ENCODE data around the gene ARHGAP12.

Gene ARHGAP12

DNA sequence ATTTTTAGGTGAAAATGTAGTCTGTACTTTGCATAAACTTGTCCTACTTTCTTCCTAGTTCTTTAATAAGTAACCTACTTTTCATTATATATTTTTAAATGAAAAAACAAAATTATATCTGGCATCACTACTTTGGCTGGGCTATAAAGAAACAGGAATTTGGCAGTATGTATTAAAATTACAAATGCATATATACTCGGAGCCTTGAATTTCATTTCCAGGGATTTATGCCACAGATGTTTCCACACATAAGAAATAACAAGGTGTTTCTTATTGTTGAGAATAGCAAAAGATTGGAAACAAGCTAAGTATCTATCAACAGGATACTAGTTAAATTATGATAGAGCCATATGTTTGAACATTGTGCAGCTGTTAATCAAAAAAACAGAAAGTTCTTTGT lies 2.2 kb upstream of the ARHGAP12 start (continued):
- TF ChIP-seq ZNF747 (tag by site-specific recombination; IDR thresholded peaks at IDR 0.05), result no peak
- no peak for TF ChIP-seq ZNF701 (tag by site-specific recombination; IDR thresholded peaks at IDR 0.05)
- TF ChIP-seq, protein P1, sequence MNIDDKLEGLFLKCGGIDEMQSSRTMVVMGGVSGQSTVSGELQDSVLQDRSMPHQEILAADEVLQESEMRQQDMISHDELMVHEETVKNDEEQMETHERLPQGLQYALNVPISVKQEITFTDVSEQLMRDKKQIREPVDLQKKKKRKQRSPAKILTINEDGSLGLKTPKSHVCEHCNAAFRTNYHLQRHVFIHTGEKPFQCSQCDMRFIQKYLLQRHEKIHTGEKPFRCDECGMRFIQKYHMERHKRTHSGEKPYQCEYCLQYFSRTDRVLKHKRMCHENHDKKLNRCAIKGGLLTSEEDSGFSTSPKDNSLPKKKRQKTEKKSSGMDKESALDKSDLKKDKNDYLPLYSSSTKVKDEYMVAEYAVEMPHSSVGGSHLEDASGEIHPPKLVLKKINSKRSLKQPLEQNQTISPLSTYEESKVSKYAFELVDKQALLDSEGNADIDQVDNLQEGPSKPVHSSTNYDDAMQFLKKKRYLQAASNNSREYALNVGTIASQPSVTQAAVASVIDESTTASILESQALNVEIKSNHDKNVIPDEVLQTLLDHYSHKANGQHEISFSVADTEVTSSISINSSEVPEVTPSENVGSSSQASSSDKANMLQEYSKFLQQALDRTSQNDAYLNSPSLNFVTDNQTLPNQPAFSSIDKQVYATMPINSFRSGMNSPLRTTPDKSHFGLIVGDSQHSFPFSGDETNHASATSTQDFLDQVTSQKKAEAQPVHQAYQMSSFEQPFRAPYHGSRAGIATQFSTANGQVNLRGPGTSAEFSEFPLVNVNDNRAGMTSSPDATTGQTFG (tag by site-specific recombination; IDR thresholded peaks at IDR 0.05; ENCODE audit: borderline replicate concordance), result no peak
- TF ChIP-seq, protein P2, sequence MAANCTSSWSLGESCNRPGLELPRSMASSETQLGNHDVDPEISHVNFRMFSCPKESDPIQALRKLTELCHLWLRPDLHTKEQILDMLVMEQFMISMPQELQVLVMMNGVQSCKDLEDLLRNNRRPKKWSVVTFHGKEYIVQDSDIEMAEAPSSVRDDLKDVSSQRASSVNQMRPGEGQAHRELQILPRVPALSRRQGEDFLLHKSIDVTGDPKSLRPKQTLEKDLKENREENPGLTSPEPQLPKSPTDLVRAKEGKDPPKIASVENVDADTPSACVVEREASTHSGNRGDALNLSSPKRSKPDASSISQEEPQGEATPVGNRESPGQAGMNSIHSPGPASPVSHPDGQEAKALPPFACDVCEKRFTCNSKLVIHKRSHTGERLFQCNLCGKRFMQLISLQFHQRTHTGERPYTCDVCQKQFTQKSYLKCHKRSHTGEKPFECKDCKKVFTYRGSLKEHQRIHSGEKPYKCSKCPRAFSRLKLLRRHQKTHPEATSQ (tag by site-specific recombination; IDR thresholded peaks at IDR 0.05), result no peak

DNA sequence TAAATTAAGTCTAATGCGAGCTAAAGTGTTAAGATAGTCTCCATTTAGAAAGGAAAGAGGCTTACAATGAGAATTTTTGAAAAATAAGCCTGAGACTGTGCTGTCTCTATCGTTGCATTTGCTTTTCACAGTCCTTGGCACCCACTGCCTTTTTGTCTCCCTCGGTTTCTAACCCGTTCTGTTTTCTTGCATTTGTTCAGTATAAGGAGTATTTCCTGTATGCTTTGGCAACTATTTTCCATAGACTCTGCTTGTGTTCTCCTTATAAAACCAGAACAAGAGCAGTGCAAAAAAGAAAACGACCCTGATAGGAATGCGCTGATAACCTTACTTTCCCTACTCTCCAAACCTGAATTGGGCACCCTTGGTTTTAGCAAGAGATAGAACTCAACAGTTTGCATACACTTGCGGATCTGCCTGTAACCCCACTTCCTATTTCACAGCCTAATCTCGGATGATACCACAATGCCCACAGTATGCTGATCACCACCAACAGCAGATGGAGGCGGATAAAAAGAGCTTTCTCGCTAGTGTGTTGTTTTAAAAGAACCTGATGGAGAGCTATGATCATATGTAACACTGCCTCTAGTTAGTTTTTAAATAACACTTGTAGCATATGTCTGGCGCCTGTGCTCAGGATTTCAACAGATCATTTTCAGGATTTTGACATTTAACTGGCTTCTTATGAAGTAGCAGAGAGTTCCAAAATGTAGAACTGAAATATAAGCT lies 1.6 kb upstream of the ARHGAP12 start:
- H3K4me3 ChIP-seq (ENCODE audit: low read depth, low read length), result no peak overlapping the region
- H3K27ac ChIP-seq (ENCODE audit: extremely low read depth, low read depth, low read length), result no peak overlapping the region

DNA sequence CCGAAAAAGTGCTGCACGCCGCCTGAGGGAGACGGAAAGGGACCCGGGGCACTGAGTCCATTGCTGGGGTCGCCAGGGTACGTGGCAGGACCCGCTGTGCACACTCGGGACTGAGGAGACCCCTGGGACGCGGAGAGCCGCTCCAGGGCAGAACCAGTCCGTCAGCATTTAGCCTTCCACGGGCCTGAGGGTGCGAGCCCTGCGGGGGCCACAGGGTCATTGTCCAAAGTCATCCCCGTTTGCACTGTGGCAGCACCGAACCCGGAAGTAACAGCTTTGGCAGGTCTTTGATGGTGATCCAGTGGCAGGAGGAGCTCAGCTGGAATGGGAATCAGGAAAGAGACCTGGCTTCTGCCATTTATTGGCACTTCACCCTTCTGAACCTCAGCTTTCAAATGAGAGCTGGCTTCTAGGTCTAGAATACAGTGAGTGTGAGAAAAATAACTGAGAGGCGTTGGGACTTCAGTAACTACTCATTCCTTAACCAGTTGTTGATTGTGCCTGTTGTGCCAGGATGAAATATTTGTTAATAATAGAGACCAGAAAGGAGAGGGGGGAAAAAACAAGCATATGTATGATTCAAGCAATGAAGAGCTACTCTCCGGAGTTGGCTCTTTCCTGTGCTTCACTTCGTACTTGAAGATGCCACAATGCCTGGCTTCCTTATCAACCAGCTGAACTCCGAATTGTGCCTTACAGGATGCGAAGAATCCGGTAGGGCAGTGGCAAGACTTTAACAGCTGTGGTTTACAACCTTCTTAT lies 811 bp upstream of the ARHGAP12 start:
- Histone ChIP-seq H3K4me3 (ENCODE audit: low read depth, low read length) (peak overlapping the region; percentile 78), H3K9me3 (ENCODE audit: control insufficient read depth, insufficient read depth, low read depth, low read length) (no peaks in the 10 kb centered on the region), H3K36me3 (ENCODE audit: control insufficient read depth in 2 of 2, insufficient read depth in 1 of 2, low read length in 2 of 2) (no peaks in the 10 kb centered on the region), H3K4me1 (ENCODE audit: control insufficient read depth, insufficient read depth, low read length) (peaks cover 13% of the 10 kb centered on the region), H3K27ac (ENCODE audit: extremely low read depth, low read depth, low read length) (peak overlapping the region; percentile 53; the same call in 1 of the 2 replicates)
- ChIA-PET POLR2A (interaction anchor here (0.8 to 1.8 kb wide), 4 partner anchors 8 to 67 kb away, joined by 3 to 11 read pairs (median 4); no protein-coding TSS in a partner anchor), CTCF (interaction anchor here (0.7 to 1.7 kb wide), 4 partner anchors 33 to 273 kb away, joined by 3 to 4 read pairs (median 4); no protein-coding TSS in a partner anchor)
- TF ChIP-seq, protein P3, sequence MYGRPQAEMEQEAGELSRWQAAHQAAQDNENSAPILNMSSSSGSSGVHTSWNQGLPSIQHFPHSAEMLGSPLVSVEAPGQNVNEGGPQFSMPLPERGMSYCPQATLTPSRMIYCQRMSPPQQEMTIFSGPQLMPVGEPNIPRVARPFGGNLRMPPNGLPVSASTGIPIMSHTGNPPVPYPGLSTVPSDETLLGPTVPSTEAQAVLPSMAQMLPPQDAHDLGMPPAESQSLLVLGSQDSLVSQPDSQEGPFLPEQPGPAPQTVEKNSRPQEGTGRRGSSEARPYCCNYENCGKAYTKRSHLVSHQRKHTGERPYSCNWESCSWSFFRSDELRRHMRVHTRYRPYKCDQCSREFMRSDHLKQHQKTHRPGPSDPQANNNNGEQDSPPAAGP (tag by site-specific recombination; IDR thresholded peaks at IDR 0.05), result 0 out of 2 replicates have a peak, but pooled peaks have one; percentile 7
- TF ChIP-seq BCL11B (tag by site-specific recombination; IDR thresholded peaks at IDR 0.05; ENCODE audit: low read depth) (0 out of 2 replicates have a peak, but pooled peaks have one; percentile 24), ZNF24 (tag by site-specific recombination; IDR thresholded peaks at IDR 0.05) (no peak), SCRT2 (tag by site-specific recombination; IDR thresholded peaks at IDR 0.05) (peak; percentile 68), SP3 (tag by site-specific recombination; IDR thresholded peaks at IDR 0.05) (0 out of 2 replicates have a peak, but pooled peaks have one; percentile 2), ZNF660 (tag by site-specific recombination; IDR thresholded peaks at IDR 0.05) (0 out of 2 replicates have a peak, but pooled peaks have one; percentile 31), ZNF121 (tag by site-specific recombination; IDR thresholded peaks at IDR 0.05) (no peak), ZNF335 (tag by site-specific recombination; conservative IDR thresholded peaks at IDR 0.05) (peak; percentile 66), ZNF423 (tag by site-specific recombination; IDR thresholded peaks at IDR 0.05) (no peak), ZFP37 (tag by site-specific recombination; IDR thresholded peaks at IDR 0.05) (0 out of 2 replicates have a peak, but pooled peaks have one; percentile 36), ZBTB20 (tag by site-specific recombination; IDR thresholded peaks at IDR 0.05) (peak; percentile 77; the same call in 1 of the 2 replicates)
- TF ChIP-seq, protein P4, sequence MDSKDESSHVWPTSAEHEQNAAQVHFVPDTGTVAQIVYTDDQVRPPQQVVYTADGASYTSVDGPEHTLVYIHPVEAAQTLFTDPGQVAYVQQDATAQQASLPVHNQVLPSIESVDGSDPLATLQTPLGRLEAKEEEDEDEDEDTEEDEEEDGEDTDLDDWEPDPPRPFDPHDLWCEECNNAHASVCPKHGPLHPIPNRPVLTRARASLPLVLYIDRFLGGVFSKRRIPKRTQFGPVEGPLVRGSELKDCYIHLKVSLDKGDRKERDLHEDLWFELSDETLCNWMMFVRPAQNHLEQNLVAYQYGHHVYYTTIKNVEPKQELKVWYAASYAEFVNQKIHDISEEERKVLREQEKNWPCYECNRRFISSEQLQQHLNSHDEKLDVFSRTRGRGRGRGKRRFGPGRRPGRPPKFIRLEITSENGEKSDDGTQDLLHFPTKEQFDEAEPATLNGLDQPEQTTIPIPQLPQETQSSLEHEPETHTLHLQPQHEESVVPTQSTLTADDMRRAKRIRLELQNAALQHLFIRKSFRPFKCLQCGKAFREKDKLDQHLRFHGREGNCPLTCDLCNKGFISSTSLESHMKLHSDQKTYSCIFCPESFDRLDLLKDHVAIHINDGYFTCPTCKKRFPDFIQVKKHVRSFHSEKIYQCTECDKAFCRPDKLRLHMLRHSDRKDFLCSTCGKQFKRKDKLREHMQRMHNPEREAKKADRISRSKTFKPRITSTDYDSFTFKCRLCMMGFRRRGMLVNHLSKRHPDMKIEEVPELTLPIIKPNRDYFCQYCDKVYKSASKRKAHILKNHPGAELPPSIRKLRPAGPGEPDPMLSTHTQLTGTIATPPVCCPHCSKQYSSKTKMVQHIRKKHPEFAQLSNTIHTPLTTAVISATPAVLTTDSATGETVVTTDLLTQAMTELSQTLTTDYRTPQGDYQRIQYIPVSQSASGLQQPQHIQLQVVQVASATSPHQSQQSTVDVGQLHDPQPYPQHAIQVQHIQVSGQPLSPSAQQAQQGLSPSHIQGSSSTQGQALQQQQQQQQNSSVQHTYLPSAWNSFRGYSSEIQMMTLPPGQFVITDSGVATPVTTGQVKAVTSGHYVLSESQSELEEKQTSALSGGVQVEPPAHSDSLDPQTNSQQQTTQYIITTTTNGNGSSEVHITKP (tag by site-specific recombination; IDR thresholded peaks at IDR 0.05), result peak; percentile 73
- TF ChIP-seq, protein P5, sequence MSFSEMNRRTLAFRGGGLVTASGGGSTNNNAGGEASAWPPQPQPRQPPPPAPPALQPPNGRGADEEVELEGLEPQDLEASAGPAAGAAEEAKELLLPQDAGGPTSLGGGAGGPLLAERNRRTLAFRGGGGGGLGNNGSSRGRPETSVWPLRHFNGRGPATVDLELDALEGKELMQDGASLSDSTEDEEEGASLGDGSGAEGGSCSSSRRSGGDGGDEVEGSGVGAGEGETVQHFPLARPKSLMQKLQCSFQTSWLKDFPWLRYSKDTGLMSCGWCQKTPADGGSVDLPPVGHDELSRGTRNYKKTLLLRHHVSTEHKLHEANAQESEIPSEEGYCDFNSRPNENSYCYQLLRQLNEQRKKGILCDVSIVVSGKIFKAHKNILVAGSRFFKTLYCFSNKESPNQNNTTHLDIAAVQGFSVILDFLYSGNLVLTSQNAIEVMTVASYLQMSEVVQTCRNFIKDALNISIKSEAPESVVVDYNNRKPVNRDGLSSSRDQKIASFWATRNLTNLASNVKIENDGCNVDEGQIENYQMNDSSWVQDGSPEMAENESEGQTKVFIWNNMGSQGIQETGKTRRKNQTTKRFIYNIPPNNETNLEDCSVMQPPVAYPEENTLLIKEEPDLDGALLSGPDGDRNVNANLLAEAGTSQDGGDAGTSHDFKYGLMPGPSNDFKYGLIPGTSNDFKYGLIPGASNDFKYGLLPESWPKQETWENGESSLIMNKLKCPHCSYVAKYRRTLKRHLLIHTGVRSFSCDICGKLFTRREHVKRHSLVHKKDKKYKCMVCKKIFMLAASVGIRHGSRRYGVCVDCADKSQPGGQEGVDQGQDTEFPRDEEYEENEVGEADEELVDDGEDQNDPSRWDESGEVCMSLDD (tag by site-specific recombination; IDR thresholded peaks at IDR 0.05), result 0 out of 2 replicates have a peak, but pooled peaks have one; percentile 1

More for the DNA sequence above, 1.6 kb upstream of the ARHGAP12 start:
- Histone ChIP-seq H3K36me3 (ENCODE audit: control insufficient read depth in 2 of 2, insufficient read depth in 1 of 2, low read length in 2 of 2) (no peaks in the 10 kb centered on the region), H3K9me3 (ENCODE audit: control insufficient read depth, insufficient read depth, low read depth, low read length) (no peaks in the 10 kb centered on the region), H3K4me1 (ENCODE audit: control insufficient read depth, insufficient read depth, low read length) (peaks cover 13% of the 10 kb centered on the region)
- ChIA-PET POLR2A (interaction anchor here (0.5 to 1.8 kb wide), 4 partner anchors 9 to 68 kb away, joined by 3 to 11 read pairs (median 4); no protein-coding TSS in a partner anchor), CTCF (interaction anchor here (0.6 to 1.7 kb wide), 5 partner anchors 34 to 170 kb away, joined by 3 to 5 read pairs (median 4); no protein-coding TSS in a partner anchor)
- TF ChIP-seq ZNF211 (tag by site-specific recombination; IDR thresholded peaks at IDR 0.05; ENCODE audit: low read depth) (no peak), ZNF155 (tag by site-specific recombination; IDR thresholded peaks at IDR 0.05) (no peak), SCRT2 (tag by site-specific recombination; IDR thresholded peaks at IDR 0.05) (peak; percentile 83), SCRT1 (tag by site-specific recombination; IDR thresholded peaks at IDR 0.05; ENCODE audit: borderline replicate concordance) (peak; percentile 90)
